Coronary artery (tissue), 2 donors: ENCODE measurements around the gene SMG9.
A peak's percentile ranks its signal among the peaks of the same experiment; 100 is the strongest.
"Not testable (repeated sequence)": the region's sequence is repeated elsewhere in the genome, so short reads cannot be mapped to it uniquely, and the experiment has no call there.

Source experiments
- DNase-seq: peaks from one replicate; pipeline ENCODE4 v3.0.0-alpha.2; 2017; ENCODE audit warnings: low spot score
- H3K27ac ChIP-seq, 2 donors: fragments of 200-600 bp; sonication (generic); one replicate each; pipeline ENCODE4 v1.5.1; 2016 to 2019
- H3K4me3 ChIP-seq: fragments of 200-600 bp; sonication (generic); 2 replicates; pipeline ENCODE4 v1.5.1; 2016; ENCODE audit warnings: mild to moderate bottlenecking, moderate library complexity
- TF ChIP-seq, protein P1 (sequence below): fragments of 200-600 bp; sonication (generic); IDR thresholded peaks from one replicate; pipeline ENCODE4 v1.5.1; 2019; ENCODE audit warnings: antibody characterized with exemption

The SMG9 gene

DNA sequence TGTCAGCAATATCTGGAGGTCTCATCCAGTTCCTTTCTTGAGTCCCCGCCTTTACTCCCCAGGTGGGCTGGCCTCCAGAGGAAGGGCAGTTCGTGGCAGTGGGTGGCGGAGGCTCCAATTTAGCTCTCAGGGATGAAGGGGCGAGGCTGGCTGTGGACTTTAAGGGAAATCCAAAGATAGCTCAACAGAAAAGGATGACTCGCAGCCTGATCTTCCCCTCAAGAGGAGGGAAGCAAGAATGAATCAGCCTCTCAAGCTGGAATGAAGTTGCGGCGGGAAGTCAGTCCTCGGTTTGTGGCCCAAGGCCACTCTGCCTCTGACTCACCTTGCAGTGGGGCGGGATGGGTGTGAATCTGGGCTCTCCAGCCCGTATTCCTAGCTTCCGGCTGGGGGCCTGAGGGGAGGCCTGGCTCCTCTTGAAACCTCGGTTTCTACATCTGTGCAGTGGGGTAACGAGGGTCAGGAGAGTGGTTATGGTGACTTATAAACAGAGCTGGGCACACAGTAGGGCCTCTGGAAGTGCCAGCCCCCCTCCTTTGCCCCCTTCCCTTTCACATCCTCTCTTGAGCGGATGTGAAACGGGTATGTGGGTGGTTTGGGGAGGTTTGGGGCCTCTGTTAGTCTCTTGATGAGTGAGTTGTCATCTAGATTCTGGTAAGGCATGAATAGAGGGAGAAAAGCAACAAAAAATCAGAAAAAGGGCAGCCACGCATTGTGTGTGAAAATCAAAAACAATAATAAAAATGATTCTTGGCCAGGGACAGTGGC is 10.5 kb upstream of the SMG9 start:
- Histone ChIP-seq H3K27ac (peak overlapping the region; percentile 62 to 87), H3K4me3 (no peak overlapping the region)
- no peak for DNase-seq
- TF ChIP-seq, protein P1, sequence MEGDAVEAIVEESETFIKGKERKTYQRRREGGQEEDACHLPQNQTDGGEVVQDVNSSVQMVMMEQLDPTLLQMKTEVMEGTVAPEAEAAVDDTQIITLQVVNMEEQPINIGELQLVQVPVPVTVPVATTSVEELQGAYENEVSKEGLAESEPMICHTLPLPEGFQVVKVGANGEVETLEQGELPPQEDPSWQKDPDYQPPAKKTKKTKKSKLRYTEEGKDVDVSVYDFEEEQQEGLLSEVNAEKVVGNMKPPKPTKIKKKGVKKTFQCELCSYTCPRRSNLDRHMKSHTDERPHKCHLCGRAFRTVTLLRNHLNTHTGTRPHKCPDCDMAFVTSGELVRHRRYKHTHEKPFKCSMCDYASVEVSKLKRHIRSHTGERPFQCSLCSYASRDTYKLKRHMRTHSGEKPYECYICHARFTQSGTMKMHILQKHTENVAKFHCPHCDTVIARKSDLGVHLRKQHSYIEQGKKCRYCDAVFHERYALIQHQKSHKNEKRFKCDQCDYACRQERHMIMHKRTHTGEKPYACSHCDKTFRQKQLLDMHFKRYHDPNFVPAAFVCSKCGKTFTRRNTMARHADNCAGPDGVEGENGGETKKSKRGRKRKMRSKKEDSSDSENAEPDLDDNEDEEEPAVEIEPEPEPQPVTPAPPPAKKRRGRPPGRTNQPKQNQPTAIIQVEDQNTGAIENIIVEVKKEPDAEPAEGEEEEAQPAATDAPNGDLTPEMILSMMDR: no peak

DNA sequence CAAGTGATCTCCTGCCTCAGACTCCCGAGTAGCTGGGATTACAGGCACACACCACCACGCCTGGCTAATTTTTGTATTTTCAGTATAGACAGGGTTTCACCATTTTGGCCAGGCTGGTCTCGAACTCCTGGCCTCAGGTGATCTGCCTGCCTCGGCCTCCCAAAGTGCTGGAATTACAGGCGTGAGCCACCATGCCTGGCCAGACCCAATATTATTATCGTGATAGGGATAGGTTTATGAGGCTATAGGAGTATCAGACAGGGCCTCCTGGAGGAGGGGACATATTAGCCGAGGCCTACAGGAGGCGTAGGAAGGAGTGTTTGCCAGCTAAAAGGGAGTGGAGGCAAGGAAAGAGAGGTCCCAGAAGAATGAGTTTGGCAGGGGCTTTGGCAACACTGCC is 9.9 kb upstream of the SMG9 start:
- DNase-seq, H3K4me3 ChIP-seq: not testable (repeated sequence)
- peak overlapping the region; percentile 62 to 87 for H3K27ac ChIP-seq

DNA sequence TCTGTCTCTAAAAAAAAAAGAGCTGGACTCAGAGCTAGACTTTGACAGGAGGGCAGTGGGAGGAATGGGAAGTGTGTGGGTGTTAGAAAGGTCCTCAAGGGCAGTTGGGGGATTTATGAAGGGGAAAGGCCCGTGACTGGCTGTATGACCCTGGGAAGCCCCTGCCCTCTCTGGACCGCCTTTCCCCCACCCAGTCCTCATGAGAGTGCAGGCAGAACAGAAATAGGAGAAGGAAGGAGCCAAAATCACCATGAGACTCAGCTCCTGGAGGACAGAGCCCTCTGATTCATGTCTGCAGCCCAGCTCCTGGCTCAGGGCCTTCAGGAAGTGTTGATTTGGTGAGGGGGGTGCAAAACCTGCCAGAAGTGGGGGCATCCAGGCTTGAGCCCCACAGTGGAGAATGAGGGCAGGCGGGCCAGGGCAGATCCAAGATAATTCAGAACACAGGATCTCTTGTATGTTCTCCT is 8.7 kb upstream of the SMG9 start:
- no peak overlapping the region for H3K4me3 ChIP-seq
- H3K27ac ChIP-seq: peak overlapping the region; percentile 20 to 71
- TF ChIP-seq, protein P1: no peak
- DNase-seq: no peak

DNA sequence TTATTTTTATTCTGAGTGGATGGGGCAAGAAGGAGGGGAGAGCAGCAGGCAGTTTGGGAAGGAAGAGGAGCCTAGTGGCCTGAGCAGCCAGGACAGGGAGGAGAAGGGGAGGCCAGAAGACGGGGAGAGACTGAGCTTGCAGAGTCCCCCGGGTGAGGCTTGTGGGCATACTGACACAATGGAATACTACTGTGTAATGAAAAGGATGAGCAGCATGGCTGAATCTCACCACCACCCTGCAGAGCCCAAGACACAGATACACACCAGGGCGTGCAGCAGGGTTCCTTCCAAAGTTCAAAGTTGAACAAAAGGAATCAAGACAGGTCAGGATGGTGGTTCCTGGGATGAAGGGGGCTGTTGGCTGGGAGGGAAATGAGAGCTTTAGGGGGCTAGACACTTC is 8.1 kb upstream of the SMG9 start:
- TF ChIP-seq, protein P1: no peak

GRCh38 chr19:43760941-43761340 is 6.2 kb upstream of the SMG9 start:
- no peak for DNase-seq
- TF ChIP-seq, protein P1: no peak
- H3K4me3 ChIP-seq: no peak overlapping the region
- no peak overlapping the region for H3K27ac ChIP-seq

More for the DNA sequence above, 8.1 kb upstream of the SMG9 start:
- Histone ChIP-seq H3K4me3 (no peak overlapping the region), H3K27ac (peak overlapping the region in 1 of 2 donors; percentile 71)
- no peak for DNase-seq

DNA sequence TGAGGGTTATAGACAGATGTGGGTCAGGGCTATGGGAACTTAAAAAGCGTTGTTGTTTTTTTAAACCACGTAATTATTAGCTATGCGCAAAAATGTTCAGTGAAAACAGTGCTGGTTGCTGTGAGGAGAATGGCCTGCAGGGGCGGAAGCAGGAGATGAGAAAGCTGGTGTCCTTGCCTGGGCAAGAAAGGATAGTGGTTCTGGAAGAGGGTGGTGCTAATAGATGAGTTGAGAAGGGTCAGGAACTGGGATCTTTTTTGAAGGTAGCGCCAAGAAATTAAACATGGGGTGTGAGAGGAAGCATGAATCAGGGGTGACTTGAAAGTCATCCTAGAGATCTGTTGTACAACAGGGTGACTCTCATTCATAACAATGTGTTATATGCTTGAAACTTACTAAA is 4.8 kb upstream of the SMG9 start:
- TF ChIP-seq, protein P1: no peak
- Histone ChIP-seq H3K4me3 (no peak overlapping the region), H3K27ac (no peak overlapping the region)
- DNase-seq: no peak

DNA sequence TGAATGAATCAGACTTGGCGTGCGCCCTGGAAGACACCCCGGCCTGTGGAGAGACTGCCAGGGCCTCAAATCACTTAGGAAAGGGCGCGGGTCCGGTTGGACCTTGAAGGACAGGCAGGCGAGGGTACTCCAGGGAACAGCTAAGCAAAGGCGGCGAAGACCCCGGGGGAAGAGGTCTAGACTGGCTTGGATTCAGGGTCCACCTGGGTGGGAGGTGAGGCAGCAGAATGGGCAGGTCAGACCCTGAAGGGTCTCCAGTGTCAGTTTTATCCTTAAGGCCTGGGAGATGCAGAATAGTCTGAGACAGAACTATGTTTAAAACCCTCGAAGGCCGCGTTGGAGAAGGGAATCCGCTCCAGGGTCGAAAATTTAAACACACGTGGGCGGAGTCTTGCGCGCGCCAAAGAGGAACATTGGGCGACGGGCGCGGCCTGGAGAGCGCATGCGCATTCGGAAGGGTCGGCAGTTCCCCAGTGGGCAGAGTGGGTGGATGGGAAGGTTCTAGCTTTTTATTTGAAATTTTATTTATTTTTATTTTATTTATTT is 567 bp upstream of the SMG9 start:
- H3K4me3 ChIP-seq: peak overlapping the region; percentile 68
- DNase-seq: peak; percentile 85
- TF ChIP-seq, protein P1: no peak
- H3K27ac ChIP-seq: peak overlapping the region; percentile 90 to 96
